ENCODE measurements around the gene NDUFB11.

NDUFB11 gene

GRCh38 chrX:47187106-47187677 lies 42.7 kb upstream of the NDUFB11 start:
- TF ChIP-seq CTCF (conservative IDR thresholded peaks at IDR 0.05; ENCODE audit: low read length): no peak

GRCh38 chrX:47186096-47186740 lies 41.7 kb upstream of the NDUFB11 start:
- no peak for TF ChIP-seq CTCF (conservative IDR thresholded peaks at IDR 0.05; ENCODE audit: low read length)
- no peak for DNase-seq (ENCODE audit: low read depth)
- no peak overlapping the region for H3K4me3 ChIP-seq (ENCODE audit: low read length)

More at GRCh38 chrX:47187106-47187677, 42.7 kb upstream of the NDUFB11 start:
- no peak overlapping the region for H3K4me3 ChIP-seq (ENCODE audit: low read length)
- no peak for DNase-seq (ENCODE audit: low read depth)

- TF ChIP-seq CTCF (conservative IDR thresholded peaks at IDR 0.05; ENCODE audit: low read length): no peak
- no peak overlapping the region for H3K4me3 ChIP-seq (ENCODE audit: low read length)
- no peak for DNase-seq (ENCODE audit: low read depth)
These were observed 40.7 kb upstream of the NDUFB11 start for GRCh38 chrX:47185241-47185640.

- H3K4me3 ChIP-seq (ENCODE audit: low read length): no peak overlapping the region
- no peak for DNase-seq (ENCODE audit: low read depth)
- no peak for TF ChIP-seq CTCF (conservative IDR thresholded peaks at IDR 0.05; ENCODE audit: low read length)
These were observed 40.0 kb upstream of the NDUFB11 start for GRCh38 chrX:47184486-47184885.

- H3K4me3 ChIP-seq (ENCODE audit: low read length): no peak overlapping the region
- no peak for TF ChIP-seq CTCF (conservative IDR thresholded peaks at IDR 0.05; ENCODE audit: low read length)
- DNase-seq (ENCODE audit: low read depth): no peak
These were observed 37.7 kb upstream of the NDUFB11 start for GRCh38 chrX:47182106-47182700.

GRCh38 chrX:47181301-47181700 lies 36.8 kb upstream of the NDUFB11 start:
- no peak for DNase-seq (ENCODE audit: low read depth)
- no peak for TF ChIP-seq CTCF (conservative IDR thresholded peaks at IDR 0.05; ENCODE audit: low read length)
- H3K4me3 ChIP-seq (ENCODE audit: low read length): no peak overlapping the region

GRCh38 chrX:47180346-47180745 lies 35.8 kb upstream of the NDUFB11 start:
- no peak overlapping the region for H3K4me3 ChIP-seq (ENCODE audit: low read length)
- DNase-seq (ENCODE audit: low read depth): no peak
- TF ChIP-seq CTCF (conservative IDR thresholded peaks at IDR 0.05; ENCODE audit: low read length): no peak
